SKM-1 treated with dmso at 0.1 percent for 144 hours (cell line): Measurements from ENCODE around the gene CHRNB1.

Experiments used
- DNase-seq: peaks from one replicate; lab custom pipeline; 2025; ENCODE audit not compliant: unreplicated experiment; lab: John Stamatoyannopoulos, UW

CHRNB1 gene

GRCh38 chr17:7483255-7484066 is 38.6 kb downstream of the CHRNB1 start:
- peak; percentile 53 for DNase-seq

- DNase-seq: peak; percentile 73
These were observed 39.4 kb downstream of the CHRNB1 start, which contains the start of gene POLR2A for GRCh38 chr17:7484067-7484918. Gene POLR2A (plus strand): TSS chr17:7484366.

- DNase-seq: no peak
These were observed 40.1 kb downstream of the CHRNB1 start for GRCh38 chr17:7484919-7485377.

GRCh38 chr17:7486181-7486580 is 41.3 kb downstream of the CHRNB1 start:
- no peak for DNase-seq

GRCh38 chr17:7490144-7490543 is 45.3 kb downstream of the CHRNB1 start:
- DNase-seq: no peak

- no peak for DNase-seq
These were observed 46.7 kb downstream of the CHRNB1 start for GRCh38 chr17:7491583-7491982.

- no peak for DNase-seq
These were observed 49.1 kb downstream of the CHRNB1 start for GRCh38 chr17:7493941-7494340.

GRCh38 chr17:7495906-7496434 is 51.1 kb downstream of the CHRNB1 start:
- DNase-seq: no peak

- DNase-seq: no peak
These were observed 51.8 kb downstream of the CHRNB1 start for GRCh38 chr17:7496470-7497183.

- DNase-seq: no peak
These were observed 52.4 kb downstream of the CHRNB1 start for GRCh38 chr17:7497228-7497627.

GRCh38 chr17:7497636-7498035 is 52.8 kb downstream of the CHRNB1 start:
- DNase-seq: no peak

GRCh38 chr17:7499161-7499560 is 54.3 kb downstream of the CHRNB1 start:
- no peak for DNase-seq

GRCh38 chr17:7501729-7502128 is 56.9 kb downstream of the CHRNB1 start:
- no peak for DNase-seq

- DNase-seq: no peak
These were observed 57.4 kb downstream of the CHRNB1 start for GRCh38 chr17:7502171-7502847.

- DNase-seq: no peak
These were observed 58.1 kb downstream of the CHRNB1 start for GRCh38 chr17:7502987-7503386.

- DNase-seq: no peak
These were observed 58.7 kb downstream of the CHRNB1 start for GRCh38 chr17:7503521-7503920.
